Measurements from ENCODE around the gene NELL1.
A peak's percentile ranks its signal among the peaks of the same experiment; 100 is the strongest.

Gene NELL1

DNA sequence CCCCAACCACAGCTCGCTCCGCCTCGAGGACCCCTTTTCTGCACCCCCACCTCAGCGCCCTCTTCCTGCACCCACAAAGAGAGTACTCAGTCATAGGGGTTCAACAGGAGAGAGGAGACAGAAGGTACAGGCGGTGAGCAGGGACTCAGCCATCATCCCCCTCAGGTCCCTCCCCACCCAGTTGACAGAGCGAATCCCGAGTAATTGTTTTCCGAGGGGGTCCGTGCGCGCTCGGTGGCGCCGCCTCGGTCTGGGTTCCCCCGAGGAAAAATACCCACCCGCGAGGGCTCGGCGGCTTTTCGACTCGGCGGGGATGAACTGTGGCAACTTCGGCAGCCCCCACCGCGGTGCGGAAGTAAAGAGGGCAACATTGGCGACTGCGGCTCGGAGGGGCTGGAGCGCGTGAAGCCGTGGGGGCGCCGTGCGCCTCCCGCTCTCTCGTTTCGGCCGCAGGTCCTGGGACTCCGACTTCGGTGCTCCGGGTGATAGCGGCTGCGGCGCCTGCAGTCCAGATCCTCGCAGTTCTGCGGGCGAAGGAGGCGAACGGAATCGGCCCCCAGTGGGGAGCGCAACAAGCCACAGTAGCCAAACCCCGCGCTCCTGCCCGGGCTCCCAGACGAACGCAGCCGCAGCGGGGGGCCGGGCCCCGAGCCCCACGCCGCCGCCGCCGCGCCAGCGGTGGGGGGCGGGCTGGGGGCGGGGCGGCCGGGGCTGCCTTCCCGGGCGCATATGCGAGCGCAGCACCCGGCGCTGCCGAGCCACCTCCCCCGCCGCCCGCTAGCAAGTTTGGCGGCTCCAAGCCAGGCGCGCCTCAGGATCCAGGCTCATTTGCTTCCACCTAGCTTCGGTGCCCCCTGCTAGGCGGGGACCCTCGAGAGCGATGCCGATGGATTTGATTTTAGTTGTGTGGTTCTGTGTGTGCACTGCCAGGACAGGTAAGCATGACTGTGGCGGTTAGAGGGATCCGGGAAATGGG, at the start of gene NELL1:
TSS of gene NELL1 (plus strand) at position 743 of the 976 bp plus-strand sequence.
- DNase-seq = peak; percentile 74

DNA sequence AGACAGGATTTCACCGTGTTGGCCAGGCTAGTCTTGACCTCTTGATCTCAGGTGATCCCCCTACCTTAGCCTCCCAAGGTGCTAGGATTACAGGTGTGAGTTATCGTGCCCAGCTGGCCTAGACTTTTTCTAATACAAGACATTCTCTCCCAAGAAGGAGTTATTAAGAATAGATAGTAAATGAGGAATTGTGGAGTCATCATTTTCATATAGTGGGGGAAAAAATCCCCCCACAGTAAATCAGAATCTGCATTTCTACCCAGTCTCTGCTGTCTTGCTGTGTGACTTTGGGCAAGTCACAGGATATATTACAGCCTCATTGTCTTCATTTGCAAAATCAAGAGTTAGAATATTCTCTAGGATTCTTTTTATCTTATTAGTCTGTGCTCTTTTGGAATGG, 48.4 kb upstream of the NELL1 start:
- DNase-seq = no peak

DNA sequence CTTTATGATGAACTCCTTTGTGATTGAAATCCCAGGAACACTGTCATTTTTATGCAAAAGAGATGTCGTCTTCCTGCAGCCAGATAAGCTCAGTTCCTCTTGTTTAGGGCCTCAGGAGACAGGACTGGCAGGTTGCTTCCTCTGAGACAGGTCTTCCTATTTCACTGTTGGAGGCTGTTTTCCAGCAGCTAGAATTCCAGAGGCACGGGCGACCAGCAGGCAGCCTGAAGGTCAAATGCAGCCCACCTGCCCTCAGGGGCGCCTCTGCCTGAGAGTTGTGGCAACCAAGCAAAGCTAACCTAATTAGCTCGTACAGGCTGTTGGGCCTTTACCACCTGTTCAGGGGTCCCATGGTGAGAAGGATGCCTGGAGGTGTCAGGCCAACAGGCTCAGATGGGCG, 47.7 kb upstream of the NELL1 start:
- peak; percentile 46 for DNase-seq

DNA sequence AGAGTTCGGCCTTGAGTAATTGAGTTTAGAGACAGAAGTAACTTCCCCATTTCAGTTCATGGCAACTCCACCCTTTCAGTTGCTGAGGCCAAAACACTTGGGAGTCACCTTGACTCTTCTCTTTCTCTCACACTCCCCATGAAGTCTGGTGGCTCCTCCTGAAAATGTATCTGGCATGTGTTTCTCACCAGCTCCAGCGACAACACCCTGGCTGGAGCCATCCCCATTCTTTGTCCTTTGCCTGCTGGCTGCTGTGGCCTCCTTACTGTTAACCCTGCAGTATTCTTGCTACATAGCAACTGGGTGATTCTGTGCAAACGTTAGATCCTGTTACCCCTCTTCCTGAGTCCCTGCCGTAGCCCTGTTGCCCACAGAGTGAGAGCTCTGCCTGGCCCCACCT, 46.1 kb upstream of the NELL1 start:
- no peak for DNase-seq

DNA sequence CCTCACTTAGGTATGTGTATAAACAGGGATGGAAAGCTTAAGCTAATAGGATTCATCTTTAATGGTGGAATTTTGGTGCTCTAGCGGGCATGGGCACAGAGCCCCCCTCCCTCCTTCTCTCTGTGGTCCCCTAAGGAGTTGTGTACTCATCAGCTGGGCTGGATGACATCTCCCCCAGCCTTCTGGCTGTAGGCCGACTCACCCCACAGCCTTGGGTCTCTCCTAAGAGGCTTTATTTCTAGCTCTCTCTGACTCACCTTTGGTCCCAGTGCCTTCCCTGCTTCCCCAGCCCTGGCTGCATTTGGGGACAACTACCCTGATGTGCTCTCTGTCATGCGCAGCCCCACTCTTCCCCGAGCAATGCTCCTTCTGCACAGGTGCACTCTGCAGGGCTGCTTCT, 43.1 kb upstream of the NELL1 start:
- no peak for DNase-seq

DNA sequence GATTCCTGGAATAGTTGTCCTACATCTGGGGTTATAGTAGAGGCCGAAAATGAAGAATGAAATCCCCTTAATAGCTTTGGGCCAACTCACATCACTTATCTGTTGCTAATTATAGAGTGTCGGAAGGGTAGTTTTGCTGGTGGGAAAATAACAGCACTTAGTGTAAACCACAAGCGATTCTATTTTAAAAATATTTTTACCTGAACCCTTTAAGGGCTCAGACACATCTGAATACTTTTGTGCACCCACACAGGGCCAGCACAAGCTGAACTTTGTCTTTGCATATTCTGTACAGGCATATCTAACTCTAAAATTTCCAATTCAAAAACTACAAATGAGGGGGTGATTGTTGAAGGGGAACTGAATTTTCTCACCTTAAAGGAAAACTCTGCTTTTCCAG, 42.4 kb upstream of the NELL1 start:
- DNase-seq = no peak

DNA sequence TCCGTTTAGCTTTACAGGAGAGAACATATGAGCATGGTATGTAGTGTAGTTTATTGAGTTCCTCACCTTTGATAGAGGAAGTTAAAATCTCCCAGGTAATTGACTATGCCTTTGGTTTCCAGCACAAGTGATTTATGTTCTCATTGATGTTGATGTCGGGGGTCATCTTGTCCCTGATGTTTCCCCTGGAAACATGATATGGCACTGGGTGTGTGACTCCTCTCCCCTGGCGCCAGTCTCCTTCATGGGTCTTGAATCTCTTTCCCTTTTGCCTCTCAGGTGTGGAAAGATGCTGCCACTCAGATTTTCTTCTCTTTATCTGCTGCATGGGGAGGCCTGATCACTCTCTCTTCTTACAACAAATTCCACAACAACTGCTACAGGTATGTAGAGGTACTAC, 41.7 kb upstream of the NELL1 start:
- no peak for DNase-seq

DNA sequence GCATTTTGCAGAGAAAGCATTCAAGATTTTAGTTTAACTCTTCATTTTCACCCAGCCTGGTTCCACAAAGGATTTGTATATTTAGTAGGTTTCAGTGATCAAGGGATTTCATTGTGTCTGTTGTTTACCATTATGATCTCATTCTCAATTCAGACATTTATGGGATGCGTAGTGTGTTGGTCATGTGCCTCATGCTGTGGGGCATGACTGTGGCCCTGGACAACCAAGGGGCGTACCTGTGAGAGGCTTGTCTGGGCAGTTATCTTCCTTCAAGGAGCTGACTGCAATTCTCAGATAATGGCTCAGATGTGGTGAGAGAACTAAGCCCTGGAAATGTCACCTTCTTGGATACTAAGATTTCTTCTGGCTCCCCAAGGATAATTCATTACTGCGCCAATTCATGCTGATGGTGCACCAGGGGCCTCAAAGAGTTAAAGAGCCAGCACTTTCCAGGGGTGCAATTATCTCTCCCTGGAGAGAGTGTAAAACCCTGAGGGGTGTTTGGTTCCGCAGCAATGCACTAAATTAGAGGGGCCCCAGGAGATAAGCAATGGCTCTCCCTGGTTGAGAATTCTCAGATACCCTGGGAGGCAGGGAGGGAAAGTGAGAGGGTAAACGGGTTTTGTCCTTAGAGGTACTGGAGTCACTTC, 37.7 kb upstream of the NELL1 start:
- DNase-seq = peak; percentile 17

DNA sequence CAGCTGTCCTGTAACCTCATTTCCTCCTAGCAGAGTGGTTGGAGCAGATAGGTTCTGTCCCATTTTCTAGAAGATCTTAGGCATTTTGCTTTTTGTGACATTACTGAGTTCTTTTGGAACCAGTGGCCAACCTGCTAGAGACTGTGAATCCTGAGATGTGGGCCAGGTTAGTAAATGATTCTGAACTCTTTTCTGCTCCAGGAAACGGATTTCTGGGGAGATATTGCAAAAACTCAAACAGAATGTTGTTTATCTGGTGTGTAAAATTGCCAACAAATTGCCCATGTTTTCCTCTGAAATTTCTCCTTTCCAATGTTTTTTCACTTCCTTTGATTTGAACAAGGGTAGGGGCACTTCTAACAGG, 37.2 kb upstream of the NELL1 start:
- DNase-seq = no peak

DNA sequence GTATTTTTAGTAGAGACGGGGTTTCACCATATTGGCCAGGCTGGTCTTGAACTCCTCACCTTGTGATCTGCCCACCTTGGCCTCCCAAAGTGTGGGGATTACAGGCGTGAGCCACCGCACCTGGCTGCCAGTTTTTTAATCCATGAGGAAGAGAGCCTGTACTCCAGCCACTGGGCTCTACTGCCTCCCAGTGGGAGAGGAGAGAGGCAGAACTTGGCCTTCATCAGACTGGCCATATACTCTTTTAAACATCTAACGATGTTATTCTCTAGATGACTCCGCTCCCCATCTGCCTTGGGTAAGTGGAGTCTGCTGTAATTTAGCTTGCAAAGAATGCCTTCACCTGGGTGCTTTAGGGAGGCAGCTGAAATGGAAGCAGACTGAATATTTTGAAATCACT, 35.3 kb upstream of the NELL1 start:
- no peak for DNase-seq

DNA sequence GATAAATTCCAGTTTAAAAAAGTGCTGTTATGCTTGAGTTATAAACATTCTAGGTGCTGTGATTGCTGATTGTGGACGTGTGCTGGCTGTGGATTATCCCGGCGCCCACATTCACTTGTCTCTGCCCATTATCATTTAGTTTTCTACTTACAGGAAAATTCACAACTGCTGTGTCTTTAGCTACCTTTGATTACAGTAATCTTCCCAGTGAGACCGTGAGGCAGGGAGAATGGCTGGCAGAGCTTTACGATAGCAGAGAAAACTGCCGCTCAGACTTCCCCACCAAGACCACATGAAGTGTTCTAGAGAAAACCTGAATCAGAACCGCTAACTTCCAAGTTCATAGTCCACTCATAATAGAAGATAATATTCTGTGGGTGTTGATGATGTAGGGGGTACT, 34.6 kb upstream of the NELL1 start:
- no peak for DNase-seq

DNA sequence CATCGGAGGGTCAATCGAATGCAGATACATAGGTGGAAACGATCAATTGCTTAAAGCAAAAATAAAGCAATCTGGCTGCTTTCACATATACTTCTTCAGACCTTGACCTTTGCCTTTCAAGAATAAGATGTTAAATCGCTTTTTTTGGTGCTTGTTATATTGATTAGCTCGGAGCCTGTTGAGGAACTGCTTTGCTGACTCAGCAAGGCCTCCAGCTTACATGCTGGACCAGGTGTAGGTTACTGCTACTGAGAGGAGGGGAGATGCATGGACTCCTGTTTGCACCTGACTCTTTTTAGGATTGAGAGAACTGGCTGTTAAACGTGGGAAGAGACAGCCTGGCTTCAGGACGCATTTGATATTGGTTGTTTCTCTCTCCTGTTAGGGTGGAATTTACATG, 31.3 kb upstream of the NELL1 start:
- DNase-seq = no peak

DNA sequence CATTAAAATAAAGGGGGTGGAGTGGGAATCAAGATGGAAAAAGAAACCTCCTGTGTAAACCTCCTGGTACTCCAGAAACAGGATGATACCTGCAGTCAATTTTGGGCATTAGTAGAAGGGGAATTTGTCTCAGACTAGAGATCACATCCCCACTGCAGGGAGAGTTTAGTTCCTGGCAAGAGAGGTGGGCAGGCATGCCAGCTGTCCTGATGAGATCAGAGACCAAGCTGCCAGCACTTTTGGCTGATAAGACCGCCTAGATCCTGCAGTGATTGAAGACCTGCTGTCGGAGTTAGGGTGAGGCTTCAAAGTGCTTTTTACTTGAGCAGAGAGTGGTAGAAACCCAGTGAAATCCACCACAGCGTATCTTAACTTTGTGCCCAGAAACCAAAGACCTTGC, 29.7 kb upstream of the NELL1 start:
- DNase-seq = no peak

DNA sequence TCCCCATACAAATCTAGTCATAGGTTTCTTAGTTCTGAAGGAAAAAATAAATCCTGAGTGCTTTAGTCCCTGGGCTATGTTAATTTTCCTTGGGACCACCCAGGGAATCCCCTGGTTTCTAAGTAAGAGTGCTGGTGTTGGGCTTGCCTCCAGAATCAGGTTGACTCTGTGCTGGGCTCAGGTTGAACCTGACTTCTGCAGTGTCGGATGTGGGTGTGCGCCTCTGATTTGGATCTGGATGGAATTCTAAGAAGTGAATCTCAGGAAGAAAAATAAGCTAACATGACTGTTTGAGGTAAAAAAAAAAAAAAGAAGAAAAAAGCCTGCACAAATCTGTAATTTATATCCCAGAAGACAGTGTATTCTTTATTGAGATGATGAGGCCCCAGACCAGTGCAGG, 29.0 kb upstream of the NELL1 start:
- DNase-seq = no peak

DNA sequence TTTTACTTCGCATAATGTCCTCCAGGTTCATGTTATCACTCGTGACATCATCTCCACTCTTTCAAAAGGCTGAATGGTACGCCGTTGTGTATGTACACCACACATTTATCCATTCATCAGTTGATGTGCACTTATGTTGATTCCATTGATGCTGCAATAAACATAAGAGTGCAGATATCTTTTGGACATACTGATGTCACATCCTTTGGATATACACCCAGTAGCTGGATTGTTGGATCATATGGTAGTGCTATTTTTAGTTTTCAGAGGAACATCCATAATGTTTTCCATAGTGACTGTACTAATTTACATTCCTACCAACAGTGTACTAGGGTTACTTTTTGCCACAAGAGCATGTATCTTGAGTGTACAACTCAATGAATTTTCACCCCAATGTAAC, 25.0 kb upstream of the NELL1 start:
- DNase-seq = no peak

DNA sequence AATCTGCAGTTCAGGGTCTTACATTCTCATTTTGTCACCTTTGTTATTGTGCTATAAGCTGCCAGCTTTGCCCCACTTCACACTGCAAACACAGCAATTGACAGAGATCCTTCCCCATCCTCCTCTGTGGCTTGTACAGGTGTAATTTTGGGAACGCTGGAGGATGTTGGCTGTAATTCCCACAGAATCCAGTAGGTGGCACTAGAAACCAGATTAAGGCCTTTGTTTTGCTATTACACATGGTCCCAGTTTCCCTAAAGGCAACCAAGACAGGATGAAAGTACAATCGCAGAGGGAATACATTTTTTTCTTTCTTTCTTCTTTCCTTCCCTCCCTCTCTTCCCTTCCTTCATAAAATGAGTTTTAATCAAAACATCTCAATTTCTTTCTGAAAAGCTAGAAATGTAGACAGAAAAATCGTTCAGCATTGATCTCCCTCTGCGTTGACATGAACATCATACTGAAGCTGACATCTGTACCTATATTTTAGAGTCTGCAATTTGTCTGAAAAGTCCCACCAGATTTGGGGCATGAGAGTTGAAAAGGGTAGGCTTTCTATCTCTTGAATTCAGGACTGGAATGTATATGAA, 21.3 kb upstream of the NELL1 start:
- DNase-seq = peak; percentile 53

DNA sequence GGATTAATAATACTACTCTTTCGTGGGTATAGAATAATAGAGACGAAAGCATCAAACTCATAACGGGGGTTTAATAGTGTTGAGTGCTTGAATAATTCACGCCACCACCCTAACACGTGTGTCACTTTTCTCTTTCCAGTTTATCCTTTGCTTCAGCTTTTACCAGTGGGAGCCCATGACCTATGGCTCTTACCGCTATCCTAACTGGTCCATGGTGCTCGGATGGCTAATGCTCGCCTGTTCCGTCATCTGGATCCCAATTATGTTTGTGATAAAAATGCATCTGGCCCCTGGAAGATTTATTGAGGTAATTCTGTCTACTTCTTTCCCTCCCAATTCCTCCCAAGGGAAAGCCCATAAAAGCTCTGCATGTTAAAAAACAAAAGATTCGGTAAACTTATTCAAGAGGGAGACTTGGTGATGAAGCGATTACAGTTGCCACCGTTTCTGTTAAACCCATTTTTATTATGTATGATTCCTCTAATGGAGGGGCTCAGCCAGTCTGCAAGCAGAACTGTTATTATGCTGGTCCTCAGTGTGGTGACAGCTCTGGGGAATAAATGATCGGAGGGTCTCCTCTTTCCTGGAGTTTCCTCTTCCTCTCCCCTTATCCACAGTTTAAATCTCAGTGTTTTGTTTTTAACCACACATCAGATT, 17.1 kb upstream of the NELL1 start:
- DNase-seq = no peak

DNA sequence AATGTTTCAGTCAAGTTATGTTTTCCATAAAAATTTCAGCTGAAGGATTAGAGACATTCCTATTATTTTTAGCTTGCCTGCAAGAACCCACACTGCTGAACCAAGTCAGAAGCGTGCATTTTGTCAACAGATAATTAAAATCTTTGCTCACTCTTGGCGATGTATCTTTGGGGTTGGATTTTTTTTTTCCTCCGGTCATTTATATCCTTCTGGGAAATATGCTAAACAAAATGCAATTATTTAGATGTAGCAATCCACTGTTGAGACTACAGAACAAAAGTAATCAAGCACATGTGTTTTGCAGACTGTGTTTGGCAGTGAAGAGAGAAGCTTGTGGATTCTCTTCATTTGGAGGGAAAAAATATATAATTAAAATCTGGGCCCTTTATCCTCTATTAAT, 15.3 kb upstream of the NELL1 start:
- no peak for DNase-seq

DNA sequence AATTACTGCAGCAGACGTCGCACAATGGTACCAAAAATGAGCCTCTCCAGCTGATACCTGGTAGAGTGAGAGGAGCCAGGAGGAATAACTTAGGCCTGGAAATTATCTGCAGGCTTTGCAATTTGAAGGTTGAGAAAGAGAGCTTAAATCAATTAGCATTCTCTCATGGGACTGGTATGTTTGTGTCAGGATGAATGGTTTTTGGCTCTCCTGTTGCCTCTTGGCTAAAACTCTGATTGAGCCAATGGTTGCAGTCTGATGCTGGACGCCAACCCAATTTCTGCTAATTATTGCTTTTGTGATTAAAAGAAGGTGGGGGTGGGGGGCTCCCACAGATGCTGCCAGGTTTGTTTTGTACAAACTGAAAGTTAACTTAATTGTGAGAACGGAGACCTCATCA, 12.5 kb upstream of the NELL1 start:
- peak; percentile 22 for DNase-seq

DNA sequence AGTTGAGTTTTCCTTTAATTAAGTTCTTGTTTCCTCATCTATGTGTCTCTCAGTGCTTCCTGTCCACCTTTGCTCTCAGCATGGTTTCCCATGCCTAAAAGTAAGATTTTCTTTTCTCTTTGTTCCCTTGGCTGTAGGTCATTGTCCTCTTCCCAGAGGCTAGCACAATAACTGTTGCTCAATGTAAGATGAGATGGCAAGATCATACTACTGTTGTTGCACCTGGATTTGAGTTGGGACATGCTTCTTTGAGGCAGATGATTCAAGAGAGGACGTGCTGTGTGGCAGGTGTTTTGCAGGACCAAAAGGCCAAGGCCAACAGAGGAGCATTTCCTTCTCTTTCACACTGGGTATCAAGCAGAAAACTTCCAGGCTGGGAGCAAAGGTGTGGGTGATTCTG, 11.3 kb upstream of the NELL1 start:
- DNase-seq = peak; percentile 23

DNA sequence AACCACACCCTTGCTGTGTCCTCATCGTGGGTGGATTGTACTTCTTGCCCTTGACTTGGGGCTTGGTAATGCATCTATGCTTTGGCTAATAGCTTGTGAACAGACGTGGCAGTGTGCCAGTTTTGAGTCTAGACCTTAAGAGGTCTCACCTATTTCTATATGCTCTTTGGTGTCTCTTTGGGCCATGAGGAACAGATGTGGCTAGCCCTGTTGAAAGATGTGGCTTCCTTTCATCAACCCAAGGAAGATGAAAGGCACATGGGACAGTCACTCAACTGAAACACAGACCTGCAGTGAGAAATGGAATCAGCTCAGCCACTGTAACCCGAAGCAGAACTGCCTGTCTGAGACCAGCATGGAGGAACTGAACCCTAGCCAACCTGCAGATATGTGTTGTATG, 7.9 kb upstream of the NELL1 start:
- no peak for DNase-seq

DNA sequence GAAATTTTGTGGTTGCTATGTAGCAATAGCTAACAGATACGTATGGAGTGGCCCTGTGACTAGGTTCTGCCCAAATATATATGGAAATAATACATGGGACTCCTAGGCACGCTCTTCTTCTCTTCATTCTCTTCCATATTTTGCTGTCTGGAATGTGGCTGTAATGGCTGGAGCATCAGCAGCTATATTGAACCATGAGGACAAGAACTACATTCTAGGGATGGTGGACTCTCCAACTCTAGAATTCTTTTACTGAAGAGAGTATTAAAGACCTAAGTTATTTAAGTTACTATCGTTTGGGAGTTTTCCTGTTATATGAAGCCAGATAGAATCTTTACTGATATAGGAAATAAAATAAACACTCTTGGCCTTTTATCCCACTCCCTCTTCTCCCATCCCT, 7.5 kb upstream of the NELL1 start:
- no peak for DNase-seq

DNA sequence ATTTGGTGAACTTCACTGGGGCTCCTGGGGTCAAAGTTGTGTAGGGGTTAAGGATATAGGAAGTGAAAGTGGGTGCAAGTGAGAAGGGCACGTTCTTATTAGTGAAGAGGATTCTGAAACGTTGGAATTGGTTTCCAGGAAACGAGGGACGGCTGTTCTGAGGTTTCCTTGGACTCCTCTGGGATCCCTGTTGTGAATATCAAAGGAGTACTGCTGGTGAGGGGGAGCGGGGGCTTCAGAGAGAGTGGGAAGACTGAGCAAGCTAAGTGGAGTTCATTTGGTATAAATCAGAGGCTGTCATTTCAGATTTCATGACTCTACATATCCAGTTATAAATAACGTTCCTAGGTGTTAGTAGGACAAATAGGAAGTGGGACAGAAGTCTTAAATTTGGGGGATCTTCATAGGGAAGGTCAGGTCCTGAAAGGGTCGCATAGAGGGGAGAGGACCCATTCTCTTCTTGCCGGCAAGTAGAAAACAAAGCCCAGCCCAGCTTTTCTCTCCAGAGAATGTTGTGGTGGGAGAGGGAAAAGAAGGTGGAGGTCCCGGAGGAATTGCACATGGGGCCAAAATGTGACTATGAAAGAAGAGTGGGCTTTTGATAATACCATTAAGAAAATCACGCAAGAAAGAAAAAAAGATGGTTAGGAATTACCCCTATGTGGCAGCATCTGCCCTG, 1.1 kb upstream of the NELL1 start:
- DNase-seq = no peak
